HG03108 (cell line): ENCODE data around the gene KRT86.
"Not testable (repeated sequence)": the region's sequence is repeated elsewhere in the genome, so short reads cannot be mapped to it uniquely, and the experiment has no call there.

Experiments used
- ATAC-seq: cut with Tn5 transposase; IDR thresholded peaks from one replicate; pipeline ENCODE4 v1.9.1; 2021; ENCODE audit warnings: moderate library complexity; ENCODE audit not compliant: unreplicated experiment

The KRT86 gene

GRCh38 chr12:52238207-52238840, 36.1 kb upstream of the KRT86 start:
- no peak for ATAC-seq

GRCh38 chr12:52238916-52239646, 35.4 kb upstream of the KRT86 start:
- ATAC-seq: no peak

DNA sequence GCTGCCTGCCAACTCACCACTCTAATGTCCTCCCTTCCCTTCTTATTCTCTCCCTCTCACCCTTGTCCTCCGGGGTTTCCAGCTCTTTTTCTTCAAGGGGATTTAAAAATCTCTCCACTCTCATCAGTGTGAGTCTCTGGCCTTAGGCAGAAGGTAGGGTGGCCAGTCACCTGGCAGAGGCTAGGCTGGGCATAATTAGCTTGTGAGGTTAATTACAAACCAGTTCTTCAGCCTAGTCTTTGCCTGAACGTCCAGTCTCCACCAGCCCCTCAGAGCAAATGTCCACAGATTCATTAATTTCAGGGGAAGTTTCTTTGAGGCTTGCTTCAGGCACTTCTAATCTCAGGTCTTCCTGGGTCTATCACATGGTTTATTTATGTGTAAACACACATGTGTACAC, 34.7 kb upstream of the KRT86 start:
- no peak for ATAC-seq

GRCh38 chr12:52240247-52240646, 34.2 kb upstream of the KRT86 start:
- not testable (repeated sequence) for ATAC-seq

- no peak for ATAC-seq
These were observed 33.1 kb upstream of the KRT86 start for GRCh38 chr12:52241205-52241842.

- no peak for ATAC-seq
These were observed 31.8 kb upstream of the KRT86 start for GRCh38 chr12:52242442-52243258.

- no peak for ATAC-seq
These were observed 31.1 kb upstream of the KRT86 start for GRCh38 chr12:52243259-52243855.

DNA sequence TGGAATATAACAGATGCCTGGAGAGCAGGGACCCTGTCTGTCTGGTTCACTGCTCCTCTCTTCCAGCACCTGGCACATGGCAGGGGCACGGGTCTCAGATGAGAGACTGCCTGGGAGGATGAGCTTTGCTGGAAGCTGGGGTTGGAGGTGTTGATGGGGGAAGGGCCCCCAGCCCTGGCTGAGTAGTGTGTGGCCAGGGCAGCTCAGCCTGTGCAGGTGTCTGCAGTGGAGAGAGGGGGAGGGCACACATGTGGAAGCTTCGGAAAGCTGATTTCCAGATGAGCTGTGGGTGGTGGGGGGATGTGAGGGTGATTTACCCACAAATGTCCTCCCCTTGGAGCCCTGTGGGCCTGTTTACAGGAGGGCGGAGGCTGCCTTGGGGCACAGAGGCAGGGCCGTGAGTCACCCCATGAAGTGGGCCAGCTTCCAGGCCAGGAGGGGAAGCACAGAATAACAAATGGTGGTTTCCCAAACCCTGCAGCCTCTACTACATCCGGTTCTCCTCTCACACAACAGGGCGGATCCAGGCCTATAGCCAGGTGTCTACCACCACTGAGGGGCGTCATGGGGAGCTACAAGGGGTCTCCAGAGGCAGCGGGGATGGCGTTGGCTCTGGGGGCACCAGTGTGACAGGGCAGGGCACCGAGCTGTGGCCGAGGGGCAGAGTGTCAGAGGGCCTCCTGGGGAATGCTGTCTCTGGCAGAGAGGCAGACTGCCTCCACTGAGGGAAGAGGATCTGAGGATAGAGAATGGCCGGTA, 30.4 kb upstream of the KRT86 start:
- ATAC-seq: peak; percentile 96

DNA sequence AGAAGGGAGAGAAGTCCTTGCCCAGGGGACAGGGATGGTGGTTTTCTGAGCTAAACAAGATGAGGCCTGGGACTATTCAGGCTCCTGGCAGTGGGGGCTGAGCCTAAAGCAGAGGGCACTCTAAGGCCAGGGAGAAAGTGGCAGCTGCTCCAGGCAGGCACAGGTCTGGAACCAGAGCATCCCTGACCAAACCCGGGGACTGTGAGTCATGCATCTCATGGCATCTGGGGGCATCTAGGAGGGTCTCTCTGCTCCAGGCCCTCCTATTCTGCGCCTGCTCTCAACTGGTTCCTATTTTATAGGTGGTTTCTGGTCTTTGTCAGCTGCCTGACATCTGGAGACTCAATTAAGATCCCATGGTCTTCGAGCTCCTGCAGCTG, 29.8 kb upstream of the KRT86 start:
- no peak for ATAC-seq

GRCh38 chr12:52245259-52245961, 29.0 kb upstream of the KRT86 start:
- no peak for ATAC-seq

DNA sequence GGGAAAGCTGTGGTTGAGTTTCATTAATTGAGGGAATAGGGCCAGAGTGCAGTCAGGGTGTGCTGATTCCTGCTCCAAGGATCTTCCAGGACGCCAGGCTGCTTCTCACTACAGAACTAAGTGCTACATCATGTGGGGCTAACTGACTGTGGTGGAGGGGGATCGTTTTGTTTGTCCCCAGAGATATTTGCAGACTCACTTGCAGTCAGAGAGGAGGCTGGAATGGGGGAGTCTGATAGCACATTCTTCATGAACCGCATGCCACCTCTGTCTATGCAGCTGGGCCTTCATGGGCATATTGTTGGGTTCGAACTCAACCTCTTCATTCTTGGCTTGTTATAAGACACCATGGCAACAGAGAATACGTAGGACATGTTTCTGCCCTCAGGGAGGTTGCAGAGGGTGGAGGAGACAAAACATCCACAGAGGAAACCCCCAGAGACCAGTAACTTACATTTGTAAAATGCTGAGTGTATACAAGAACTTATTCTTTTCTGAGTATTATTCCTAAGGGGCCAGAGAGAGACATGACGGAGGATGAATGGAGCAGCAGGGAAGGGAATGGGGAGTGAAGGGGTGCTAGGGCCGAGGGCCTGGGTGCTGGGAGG, 28.4 kb upstream of the KRT86 start:
- no peak for ATAC-seq

- ATAC-seq: no peak
These were observed 27.5 kb upstream of the KRT86 start for GRCh38 chr12:52246720-52247621.

GRCh38 chr12:52247622-52248540, 26.6 kb upstream of the KRT86 start:
- no peak for ATAC-seq

DNA sequence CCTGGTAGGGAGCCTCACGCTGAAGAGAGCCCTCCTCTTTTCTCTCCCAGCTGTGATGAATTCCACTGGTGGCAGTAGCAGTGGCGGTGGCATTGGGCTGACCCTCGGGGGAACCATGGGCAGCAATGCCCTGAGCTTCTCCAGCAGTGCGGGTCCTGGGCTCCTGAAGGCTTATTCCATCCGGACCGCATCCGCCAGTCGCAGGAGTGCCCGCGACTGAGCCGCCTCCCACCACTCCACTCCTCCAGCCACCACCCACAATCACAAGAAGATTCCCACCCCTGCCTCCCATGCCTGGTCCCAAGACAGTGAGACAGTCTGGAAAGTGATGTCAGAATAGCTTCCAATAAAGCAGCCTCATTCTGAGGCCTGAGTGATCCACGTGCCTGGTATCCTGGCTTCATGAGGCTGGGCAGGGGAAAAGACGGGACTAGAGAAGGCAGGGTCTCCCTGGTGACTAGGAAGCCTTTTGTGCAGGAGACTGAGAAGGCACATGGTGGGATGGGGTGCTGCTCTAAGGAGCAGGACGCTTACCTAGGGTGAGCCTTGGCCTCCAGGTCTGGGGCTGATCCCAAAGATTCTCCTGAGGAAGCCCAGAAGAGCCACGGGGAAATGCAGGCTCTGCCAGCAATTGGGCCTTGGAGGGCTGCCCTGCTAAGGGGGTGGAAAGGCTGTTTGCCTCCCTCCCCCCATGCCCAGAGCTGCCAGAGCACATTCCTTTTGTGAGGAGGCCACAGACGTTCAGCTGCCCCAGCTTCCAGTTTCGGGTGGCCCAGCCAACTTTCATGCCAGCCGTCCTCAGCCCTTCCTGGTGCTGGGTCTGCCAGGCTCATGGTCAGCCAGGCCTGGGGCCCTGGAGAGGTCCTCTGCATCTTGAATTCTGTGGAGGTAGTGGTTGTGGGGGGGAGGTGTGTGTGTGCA, 25.6 kb upstream of the KRT86 start:
- ATAC-seq: no peak

DNA sequence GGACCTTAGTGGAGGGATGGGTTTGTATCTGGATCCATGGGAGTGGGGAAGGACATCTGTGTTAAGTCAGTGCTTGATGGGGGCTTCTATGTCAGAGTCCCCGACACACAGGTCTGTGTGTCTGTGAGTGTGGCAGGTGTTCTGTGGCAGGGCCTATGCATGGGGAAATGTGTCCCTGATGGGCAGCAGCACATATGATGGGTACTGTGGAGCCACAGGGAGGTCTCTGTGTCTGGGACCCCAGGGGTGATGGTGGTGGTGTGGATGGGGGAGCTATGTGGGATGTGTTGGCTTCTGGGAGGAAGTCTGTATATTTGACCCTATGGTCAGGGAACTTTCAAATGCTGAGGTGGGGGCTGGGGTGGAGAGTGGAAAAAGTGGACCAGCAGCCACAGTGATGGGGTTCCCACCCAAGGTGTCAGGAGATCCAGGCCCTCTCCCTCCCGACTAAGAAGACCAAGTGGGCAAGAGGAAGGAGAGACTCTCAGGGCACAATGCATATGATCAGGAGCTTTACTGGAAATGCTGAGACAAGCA, 24.9 kb upstream of the KRT86 start:
- no peak for ATAC-seq
